GM18873 (cell line): ENCODE results near the gene MTCH2.
"Not testable (repeated sequence)": the region's sequence is repeated elsewhere in the genome, so short reads cannot be mapped to it uniquely, and the experiment has no call there.

Source experiments
- ATAC-seq: cut with Tn5 transposase; IDR thresholded peaks from one replicate; pipeline ENCODE4 v1.9.1; 2021; ENCODE audit warnings: mild to moderate bottlenecking, moderate library complexity, moderate number of reproducible peaks; ENCODE audit not compliant: unreplicated experiment, low FRiP score

The MTCH2 gene

GRCh38 chr11:47642099-47642855 lies at the start of gene MTCH2:
TSS of gene MTCH2 (minus strand) at chr11:47642559. CDS start at chr11:47642465, 94 bp downstream.
- ATAC-seq = peak; percentile 87

GRCh38 chr11:47691979-47692378 lies 49.6 kb upstream of the MTCH2 start:
- no peak for ATAC-seq

- ATAC-seq = no peak
Measured at GRCh38 chr11:47689480-47689879, 47.1 kb upstream of the MTCH2 start.

- ATAC-seq = no peak
Measured at GRCh38 chr11:47688991-47689390, 46.6 kb upstream of the MTCH2 start.

GRCh38 chr11:47688111-47688510 lies 45.8 kb upstream of the MTCH2 start:
- no peak for ATAC-seq

GRCh38 chr11:47686704-47687103 lies 44.3 kb upstream of the MTCH2 start:
- ATAC-seq = not testable (repeated sequence)

GRCh38 chr11:47686151-47686550 lies 43.8 kb upstream of the MTCH2 start:
- no peak for ATAC-seq

- no peak for ATAC-seq
Measured at GRCh38 chr11:47675851-47676250, 33.5 kb upstream of the MTCH2 start.

- ATAC-seq = no peak
Measured at GRCh38 chr11:47672283-47672730, 29.9 kb upstream of the MTCH2 start.

GRCh38 chr11:47669856-47670255 lies 27.5 kb upstream of the MTCH2 start:
- no peak for ATAC-seq

- no peak for ATAC-seq
Measured at GRCh38 chr11:47668665-47669064, 26.3 kb upstream of the MTCH2 start.

GRCh38 chr11:47667555-47667954 lies 25.2 kb upstream of the MTCH2 start:
- ATAC-seq = no peak

GRCh38 chr11:47667135-47667534 lies 24.8 kb upstream of the MTCH2 start:
- ATAC-seq = no peak

- ATAC-seq = not testable (repeated sequence)
Measured at GRCh38 chr11:47664936-47665335, 22.6 kb upstream of the MTCH2 start.

GRCh38 chr11:47661245-47661644 lies 18.9 kb upstream of the MTCH2 start:
- no peak for ATAC-seq

GRCh38 chr11:47659276-47659675 lies 16.9 kb upstream of the MTCH2 start:
- no peak for ATAC-seq

- ATAC-seq = no peak
Measured at GRCh38 chr11:47656260-47656885, 14.0 kb upstream of the MTCH2 start.

GRCh38 chr11:47651818-47652469 lies 9.6 kb upstream of the MTCH2 start:
- ATAC-seq = no peak

GRCh38 chr11:47649276-47649675 lies 6.9 kb upstream of the MTCH2 start:
- no peak for ATAC-seq

- ATAC-seq = no peak
Measured at GRCh38 chr11:47646019-47646418, 3.7 kb upstream of the MTCH2 start.

- no peak for ATAC-seq
Measured at GRCh38 chr11:47645500-47645899, 3.1 kb upstream of the MTCH2 start.
